Fibroblast of skin of back (primary cell): ENCODE data around the gene RPS6KA2.

ENCODE experiments used
- DNase-seq: peaks from one replicate; pipeline ENCODE4 v3.0.0-alpha.2; 2013

The RPS6KA2 gene

GRCh38 chr6:166613027-166613426 lies 14.0 kb downstream of the RPS6KA2 start:
- DNase-seq: no peak

- no peak for DNase-seq
These were observed 14.6 kb downstream of the RPS6KA2 start for GRCh38 chr6:166612471-166612881.

GRCh38 chr6:166611631-166612030 lies 15.4 kb downstream of the RPS6KA2 start:
- no peak for DNase-seq

- DNase-seq: no peak
These were observed 17.0 kb downstream of the RPS6KA2 start for GRCh38 chr6:166610069-166610468.

- DNase-seq: no peak
These were observed 18.3 kb downstream of the RPS6KA2 start for GRCh38 chr6:166608774-166609173.

GRCh38 chr6:166605752-166606151 lies 21.3 kb downstream of the RPS6KA2 start:
- DNase-seq: no peak

GRCh38 chr6:166604911-166605310 lies 22.1 kb downstream of the RPS6KA2 start:
- no peak for DNase-seq

- DNase-seq: no peak
These were observed 22.7 kb downstream of the RPS6KA2 start for GRCh38 chr6:166604328-166604727.

GRCh38 chr6:166603043-166603690 lies 23.9 kb downstream of the RPS6KA2 start:
- DNase-seq: no peak

- DNase-seq: no peak
These were observed 25.1 kb downstream of the RPS6KA2 start for GRCh38 chr6:166601956-166602355.

GRCh38 chr6:166600931-166601330 lies 26.1 kb downstream of the RPS6KA2 start:
- peak; percentile 71 for DNase-seq

GRCh38 chr6:166599205-166599604 lies 27.8 kb downstream of the RPS6KA2 start:
- DNase-seq: no peak

- peak; percentile 98 for DNase-seq
These were observed 28.5 kb downstream of the RPS6KA2 start for GRCh38 chr6:166598441-166599138.

GRCh38 chr6:166597711-166598440 lies 29.2 kb downstream of the RPS6KA2 start:
- DNase-seq: no peak

GRCh38 chr6:166596776-166597507 lies 30.1 kb downstream of the RPS6KA2 start:
- no peak for DNase-seq

GRCh38 chr6:166595949-166596348 lies 31.1 kb downstream of the RPS6KA2 start:
- no peak for DNase-seq

GRCh38 chr6:166595061-166595780 lies 31.8 kb downstream of the RPS6KA2 start:
- DNase-seq: peak; percentile 96

GRCh38 chr6:166592821-166593220 lies 34.2 kb downstream of the RPS6KA2 start:
- peak; percentile 80 for DNase-seq

- peak; percentile 72 for DNase-seq
These were observed 35.0 kb downstream of the RPS6KA2 start for GRCh38 chr6:166591961-166592520.

GRCh38 chr6:166591026-166591425 lies 36.0 kb downstream of the RPS6KA2 start:
- no peak for DNase-seq

- DNase-seq: no peak
These were observed 37.1 kb downstream of the RPS6KA2 start for GRCh38 chr6:166589786-166590574.
